SK-N-SH (cell line): Measurements from ENCODE around the gene GALNT13.

Source experiments
- JUND ChIP-seq: IDR thresholded peaks from 2 replicates; pipeline ENCODE4 v1.4.0; 2012
- POLR2AphosphoS5 ChIP-seq: IDR thresholded peaks from 2 replicates; pipeline ENCODE4 v1.6.1; 2012; ENCODE audit warnings: low read depth, low read length
- RAD21 ChIP-seq: IDR thresholded peaks from 2 replicates; pipeline ENCODE4 v1.6.1; 2012; ENCODE audit warnings: mild to moderate bottlenecking, low read length
- TAF1 ChIP-seq: IDR thresholded peaks from 2 replicates; pipeline ENCODE4 v1.6.1; 2012; ENCODE audit warnings: low read depth, mild to moderate bottlenecking, low read length, moderate library complexity, borderline replicate concordance
- TF ChIP-seq, protein P1 (sequence below): fragments of 200-600 bp; sonication (generic); IDR thresholded peaks from 2 replicates; pipeline ENCODE4 v1.6.1; 2017; ENCODE audit warnings: antibody characterized with exemption, mild to moderate bottlenecking, moderate library complexity
- TF ChIP-seq, protein P2 (sequence below): IDR thresholded peaks from 2 replicates; pipeline ENCODE4 v1.4.0; 2012; ENCODE audit warnings: low read depth
- TF ChIP-seq, protein P3 (sequence below): fragments of 150-350 bp; IDR thresholded peaks from 2 replicates; pipeline ENCODE4 v1.6.1; 2017; ENCODE audit warnings: antibody characterized with exemption, low read length, low read depth, borderline replicate concordance
- TF ChIP-seq, protein P4 (sequence below): fragments of 150-350 bp; IDR thresholded peaks from 2 replicates; pipeline ENCODE4 v1.6.1; 2016; ENCODE audit warnings: mild to moderate bottlenecking, low read depth, low read length
- TF ChIP-seq, protein P5 (sequence below): IDR thresholded peaks from 2 replicates; pipeline ENCODE4 v1.6.1; 2012; ENCODE audit warnings: mild to moderate bottlenecking, low read depth, low read length, moderate library complexity

DNA sequence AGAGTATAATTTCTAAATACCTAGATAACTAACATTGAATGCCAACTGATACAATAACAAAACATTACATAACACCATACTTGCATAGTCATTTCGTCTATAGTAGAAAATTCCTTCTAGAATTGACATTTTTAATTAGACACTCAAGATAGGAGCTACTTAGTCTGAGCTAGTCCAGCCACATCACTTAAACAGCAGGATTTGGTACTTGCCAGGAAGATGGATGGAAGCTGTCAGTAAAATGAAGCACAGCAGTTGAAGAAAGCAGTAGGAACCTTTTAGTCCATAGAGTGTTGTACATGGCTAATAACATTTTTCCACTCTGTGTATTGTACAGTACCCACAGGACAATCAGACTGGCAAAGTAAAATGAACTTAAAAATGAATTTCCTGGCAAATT, 372.0 kb downstream of the GALNT13 start:
- TF ChIP-seq, protein P1, sequence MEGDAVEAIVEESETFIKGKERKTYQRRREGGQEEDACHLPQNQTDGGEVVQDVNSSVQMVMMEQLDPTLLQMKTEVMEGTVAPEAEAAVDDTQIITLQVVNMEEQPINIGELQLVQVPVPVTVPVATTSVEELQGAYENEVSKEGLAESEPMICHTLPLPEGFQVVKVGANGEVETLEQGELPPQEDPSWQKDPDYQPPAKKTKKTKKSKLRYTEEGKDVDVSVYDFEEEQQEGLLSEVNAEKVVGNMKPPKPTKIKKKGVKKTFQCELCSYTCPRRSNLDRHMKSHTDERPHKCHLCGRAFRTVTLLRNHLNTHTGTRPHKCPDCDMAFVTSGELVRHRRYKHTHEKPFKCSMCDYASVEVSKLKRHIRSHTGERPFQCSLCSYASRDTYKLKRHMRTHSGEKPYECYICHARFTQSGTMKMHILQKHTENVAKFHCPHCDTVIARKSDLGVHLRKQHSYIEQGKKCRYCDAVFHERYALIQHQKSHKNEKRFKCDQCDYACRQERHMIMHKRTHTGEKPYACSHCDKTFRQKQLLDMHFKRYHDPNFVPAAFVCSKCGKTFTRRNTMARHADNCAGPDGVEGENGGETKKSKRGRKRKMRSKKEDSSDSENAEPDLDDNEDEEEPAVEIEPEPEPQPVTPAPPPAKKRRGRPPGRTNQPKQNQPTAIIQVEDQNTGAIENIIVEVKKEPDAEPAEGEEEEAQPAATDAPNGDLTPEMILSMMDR, result no peak
- TF ChIP-seq, protein P2, sequence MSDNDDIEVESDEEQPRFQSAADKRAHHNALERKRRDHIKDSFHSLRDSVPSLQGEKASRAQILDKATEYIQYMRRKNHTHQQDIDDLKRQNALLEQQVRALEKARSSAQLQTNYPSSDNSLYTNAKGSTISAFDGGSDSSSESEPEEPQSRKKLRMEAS, result no peak
- TF ChIP-seq TAF1 (no peak), RAD21 (no peak), JUND (no peak), POLR2AphosphoS5 (no peak)
- TF ChIP-seq, protein P3, sequence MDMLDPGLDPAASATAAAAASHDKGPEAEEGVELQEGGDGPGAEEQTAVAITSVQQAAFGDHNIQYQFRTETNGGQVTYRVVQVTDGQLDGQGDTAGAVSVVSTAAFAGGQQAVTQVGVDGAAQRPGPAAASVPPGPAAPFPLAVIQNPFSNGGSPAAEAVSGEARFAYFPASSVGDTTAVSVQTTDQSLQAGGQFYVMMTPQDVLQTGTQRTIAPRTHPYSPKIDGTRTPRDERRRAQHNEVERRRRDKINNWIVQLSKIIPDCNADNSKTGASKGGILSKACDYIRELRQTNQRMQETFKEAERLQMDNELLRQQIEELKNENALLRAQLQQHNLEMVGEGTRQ, result no peak
- TF ChIP-seq, protein P4, sequence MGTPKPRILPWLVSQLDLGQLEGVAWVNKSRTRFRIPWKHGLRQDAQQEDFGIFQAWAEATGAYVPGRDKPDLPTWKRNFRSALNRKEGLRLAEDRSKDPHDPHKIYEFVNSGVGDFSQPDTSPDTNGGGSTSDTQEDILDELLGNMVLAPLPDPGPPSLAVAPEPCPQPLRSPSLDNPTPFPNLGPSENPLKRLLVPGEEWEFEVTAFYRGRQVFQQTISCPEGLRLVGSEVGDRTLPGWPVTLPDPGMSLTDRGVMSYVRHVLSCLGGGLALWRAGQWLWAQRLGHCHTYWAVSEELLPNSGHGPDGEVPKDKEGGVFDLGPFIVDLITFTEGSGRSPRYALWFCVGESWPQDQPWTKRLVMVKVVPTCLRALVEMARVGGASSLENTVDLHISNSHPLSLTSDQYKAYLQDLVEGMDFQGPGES, result no peak
- TF ChIP-seq, protein P5, sequence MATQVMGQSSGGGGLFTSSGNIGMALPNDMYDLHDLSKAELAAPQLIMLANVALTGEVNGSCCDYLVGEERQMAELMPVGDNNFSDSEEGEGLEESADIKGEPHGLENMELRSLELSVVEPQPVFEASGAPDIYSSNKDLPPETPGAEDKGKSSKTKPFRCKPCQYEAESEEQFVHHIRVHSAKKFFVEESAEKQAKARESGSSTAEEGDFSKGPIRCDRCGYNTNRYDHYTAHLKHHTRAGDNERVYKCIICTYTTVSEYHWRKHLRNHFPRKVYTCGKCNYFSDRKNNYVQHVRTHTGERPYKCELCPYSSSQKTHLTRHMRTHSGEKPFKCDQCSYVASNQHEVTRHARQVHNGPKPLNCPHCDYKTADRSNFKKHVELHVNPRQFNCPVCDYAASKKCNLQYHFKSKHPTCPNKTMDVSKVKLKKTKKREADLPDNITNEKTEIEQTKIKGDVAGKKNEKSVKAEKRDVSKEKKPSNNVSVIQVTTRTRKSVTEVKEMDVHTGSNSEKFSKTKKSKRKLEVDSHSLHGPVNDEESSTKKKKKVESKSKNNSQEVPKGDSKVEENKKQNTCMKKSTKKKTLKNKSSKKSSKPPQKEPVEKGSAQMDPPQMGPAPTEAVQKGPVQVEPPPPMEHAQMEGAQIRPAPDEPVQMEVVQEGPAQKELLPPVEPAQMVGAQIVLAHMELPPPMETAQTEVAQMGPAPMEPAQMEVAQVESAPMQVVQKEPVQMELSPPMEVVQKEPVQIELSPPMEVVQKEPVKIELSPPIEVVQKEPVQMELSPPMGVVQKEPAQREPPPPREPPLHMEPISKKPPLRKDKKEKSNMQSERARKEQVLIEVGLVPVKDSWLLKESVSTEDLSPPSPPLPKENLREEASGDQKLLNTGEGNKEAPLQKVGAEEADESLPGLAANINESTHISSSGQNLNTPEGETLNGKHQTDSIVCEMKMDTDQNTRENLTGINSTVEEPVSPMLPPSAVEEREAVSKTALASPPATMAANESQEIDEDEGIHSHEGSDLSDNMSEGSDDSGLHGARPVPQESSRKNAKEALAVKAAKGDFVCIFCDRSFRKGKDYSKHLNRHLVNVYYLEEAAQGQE, result no peak
